Stimulated activated naive CD8-positive, alpha-beta T cell treated with anti-CD3 and anti-CD28 coated beads, Interleukin-15, amount 100 ng/mL, for 72 hours (primary cell): Measurements from ENCODE around the gene CMSS1.

Experiments used
- ATAC-seq: fragments of 150-1000 bp; cut with Tn5 transposase; 2 replicates; pipeline ENCODE4 v1.10.0; 2021; ENCODE audit warnings: mild to moderate bottlenecking, moderate library complexity
- DNase-seq, 2 donors: peaks; one replicate each; pipeline ENCODE4 v3.0.0; 2021 to 2022
- H3K27ac Mint-ChIP-seq, 2 donors: one replicate each; pipeline ENCODE4 v1.8.0; 2022; ENCODE audit warnings: mild to moderate bottlenecking in 2 of 2, mixed read lengths in 2 of 2, moderate library complexity in 2 of 2
- H3K27me3 Mint-ChIP-seq: one replicate; pipeline ENCODE4 v1.8.0; 2022; ENCODE audit warnings: mixed read lengths
- H3K4me1 Mint-ChIP-seq: one replicate; pipeline ENCODE4 v1.8.0; 2022; ENCODE audit warnings: mild to moderate bottlenecking, mixed read lengths
- H3K4me3 Mint-ChIP-seq, 2 donors: one replicate each; pipeline ENCODE4 v1.8.0; 2022; ENCODE audit warnings: mild to moderate bottlenecking in 2 of 2, mixed read lengths in 2 of 2, moderate library complexity in 1 of 2
- H3K9me3 Mint-ChIP-seq, 2 donors: one replicate each; pipeline ENCODE4 v1.8.0; 2022; ENCODE audit warnings: mixed read lengths in 2 of 2

Gene CMSS1

GRCh38 chr3:99799422-99799821, 18.2 kb upstream of the CMSS1 start:
- no peak for ATAC-seq
- peaks cover 3 to 26% of the 10 kb centered on the region in 2 donors for H3K9me3 Mint-ChIP-seq
- no peak for DNase-seq
- H3K27ac Mint-ChIP-seq = no peak overlapping the region
- no peaks in the 10 kb centered on the region for H3K4me1 Mint-ChIP-seq
- no peak overlapping the region for H3K4me3 Mint-ChIP-seq
- H3K27me3 Mint-ChIP-seq = no peaks in the 10 kb centered on the region

- ATAC-seq (no peak), DNase-seq (no peak)
- H3K27ac Mint-ChIP-seq = no peak overlapping the region
- no peaks in the 10 kb centered on the region for H3K27me3 Mint-ChIP-seq
- no peak overlapping the region for H3K4me3 Mint-ChIP-seq
- H3K9me3 Mint-ChIP-seq = peaks cover 12 to 43% of the 10 kb centered on the region in 2 donors
- H3K4me1 Mint-ChIP-seq = no peaks in the 10 kb centered on the region
Observed at GRCh38 chr3:99803297-99803696, 14.4 kb upstream of the CMSS1 start.

GRCh38 chr3:99805160-99805559, 12.5 kb upstream of the CMSS1 start:
- ATAC-seq = no peak

GRCh38 chr3:99808163-99808794, 9.4 kb upstream of the CMSS1 start:
- Mint-ChIP-seq H3K27me3 (no peaks in the 10 kb centered on the region), H3K9me3 (peaks cover 12 to 22% of the 10 kb centered on the region in 2 donors), H3K4me1 (no peaks in the 10 kb centered on the region), H3K4me3 (no peak overlapping the region), H3K27ac (no peak overlapping the region)
- ATAC-seq = no peak
- DNase-seq = peak in 1 of 2 donors; percentile 24

More at GRCh38 chr3:99805160-99805559, 12.5 kb upstream of the CMSS1 start:
- Mint-ChIP-seq H3K9me3 (peaks cover 12 to 43% of the 10 kb centered on the region in 2 donors), H3K4me3 (no peak overlapping the region), H3K27ac (no peak overlapping the region), H3K4me1 (no peaks in the 10 kb centered on the region), H3K27me3 (no peaks in the 10 kb centered on the region)
- no peak for DNase-seq

- Mint-ChIP-seq H3K27ac (no peak overlapping the region), H3K9me3 (peaks cover 8 to 15% of the 10 kb centered on the region in 2 donors), H3K27me3 (no peaks in the 10 kb centered on the region), H3K4me3 (no peak overlapping the region), H3K4me1 (no peaks in the 10 kb centered on the region)
- DNase-seq = no peak
- ATAC-seq = no peak
Observed at GRCh38 chr3:99809565-99809964, 8.1 kb upstream of the CMSS1 start.

- H3K4me1 Mint-ChIP-seq = no peaks in the 10 kb centered on the region
- no peaks in the 10 kb centered on the region for H3K27me3 Mint-ChIP-seq
- no peak overlapping the region for H3K27ac Mint-ChIP-seq
- no peak overlapping the region for H3K4me3 Mint-ChIP-seq
- peaks cover 6 to 8% of the 10 kb centered on the region in 2 donors for H3K9me3 Mint-ChIP-seq
- ATAC-seq (no peak), DNase-seq (no peak)
Observed at GRCh38 chr3:99810403-99810802, 7.3 kb upstream of the CMSS1 start.

- ATAC-seq (no peak), DNase-seq (no peak)
- Mint-ChIP-seq H3K4me3 (peak overlapping the region; percentile 94 to 95), H3K27ac (peak overlapping the region; percentile 96 to 100), H3K4me1 (peaks cover 37% of the 10 kb centered on the region), H3K27me3 (no peaks in the 10 kb centered on the region), H3K9me3 (no peaks in the 10 kb centered on the region)
Observed at GRCh38 chr3:99817047-99817436, 620 bp upstream of the CMSS1 start.

GRCh38 chr3:99818818-99819217, 1.2 kb downstream of the CMSS1 start:
- H3K27ac Mint-ChIP-seq = peak overlapping the region in 1 of 2 donors; percentile 69
- H3K4me3 Mint-ChIP-seq = peak overlapping the region; percentile 94 to 95
- peaks cover 43% of the 10 kb centered on the region for H3K4me1 Mint-ChIP-seq
- H3K9me3 Mint-ChIP-seq = no peaks in the 10 kb centered on the region
- no peaks in the 10 kb centered on the region for H3K27me3 Mint-ChIP-seq
- ATAC-seq = no peak
- DNase-seq = no peak

- no peak for ATAC-seq
- no peak for DNase-seq
- H3K27ac Mint-ChIP-seq = peak overlapping the region in 1 of 2 donors; percentile 38
- peaks cover 44% of the 10 kb centered on the region for H3K4me1 Mint-ChIP-seq
- no peak overlapping the region for H3K4me3 Mint-ChIP-seq
- H3K9me3 Mint-ChIP-seq = no peaks in the 10 kb centered on the region
- no peaks in the 10 kb centered on the region for H3K27me3 Mint-ChIP-seq
Observed at GRCh38 chr3:99823723-99824711, 6.4 kb downstream of the CMSS1 start.

- Mint-ChIP-seq H3K27me3 (no peaks in the 10 kb centered on the region), H3K27ac (peak overlapping the region in 1 of 2 donors; percentile 1), H3K4me1 (peaks cover 37% of the 10 kb centered on the region), H3K4me3 (no peak overlapping the region), H3K9me3 (no peaks in the 10 kb centered on the region)
- no peak for DNase-seq
- ATAC-seq = no peak
Observed at GRCh38 chr3:99825004-99825640, 7.5 kb downstream of the CMSS1 start.

GRCh38 chr3:99829844-99830243, 12.2 kb downstream of the CMSS1 start:
- no peak for ATAC-seq
- no peak overlapping the region for H3K27ac Mint-ChIP-seq

GRCh38 chr3:99833617-99834205, 16.0 kb downstream of the CMSS1 start:
- no peak for ATAC-seq
- Mint-ChIP-seq H3K27me3 (no peaks in the 10 kb centered on the region), H3K27ac (no peak overlapping the region), H3K4me1 (peaks cover 15% of the 10 kb centered on the region), H3K9me3 (no peaks in the 10 kb centered on the region), H3K4me3 (no peak overlapping the region)
- DNase-seq = no peak

More at GRCh38 chr3:99829844-99830243, 12.2 kb downstream of the CMSS1 start:
- H3K9me3 Mint-ChIP-seq = no peaks in the 10 kb centered on the region
- peaks cover 29% of the 10 kb centered on the region for H3K4me1 Mint-ChIP-seq
- H3K4me3 Mint-ChIP-seq = no peak overlapping the region
- no peak for DNase-seq
- H3K27me3 Mint-ChIP-seq = no peaks in the 10 kb centered on the region

GRCh38 chr3:99834211-99834957, 16.7 kb downstream of the CMSS1 start:
- peaks cover 12% of the 10 kb centered on the region for H3K4me1 Mint-ChIP-seq
- DNase-seq (no peak), ATAC-seq (peak; percentile 78)
- no peak overlapping the region for H3K27ac Mint-ChIP-seq
- no peaks in the 10 kb centered on the region for H3K27me3 Mint-ChIP-seq
- H3K9me3 Mint-ChIP-seq = no peaks in the 10 kb centered on the region
- no peak overlapping the region for H3K4me3 Mint-ChIP-seq

- Mint-ChIP-seq H3K27me3 (no peaks in the 10 kb centered on the region), H3K4me1 (no peaks in the 10 kb centered on the region), H3K27ac (no peak overlapping the region), H3K9me3 (no peaks in the 10 kb centered on the region), H3K4me3 (no peak overlapping the region)
- DNase-seq (no peak), ATAC-seq (no peak)
Observed at GRCh38 chr3:99836681-99837080, 19.0 kb downstream of the CMSS1 start.

- H3K27ac Mint-ChIP-seq = no peak overlapping the region
- H3K9me3 Mint-ChIP-seq = no peaks in the 10 kb centered on the region
- H3K4me1 Mint-ChIP-seq = peaks cover under 1% of the 10 kb centered on the region
- no peaks in the 10 kb centered on the region for H3K27me3 Mint-ChIP-seq
- no peak overlapping the region for H3K4me3 Mint-ChIP-seq
- ATAC-seq (no peak), DNase-seq (no peak)
Observed at GRCh38 chr3:99837715-99838114, 20.1 kb downstream of the CMSS1 start.
